ENCODE measurements around the gene ZNF423.
A peak's percentile ranks its signal among the peaks of the same experiment; 100 is the strongest.

Gene ZNF423

DNA sequence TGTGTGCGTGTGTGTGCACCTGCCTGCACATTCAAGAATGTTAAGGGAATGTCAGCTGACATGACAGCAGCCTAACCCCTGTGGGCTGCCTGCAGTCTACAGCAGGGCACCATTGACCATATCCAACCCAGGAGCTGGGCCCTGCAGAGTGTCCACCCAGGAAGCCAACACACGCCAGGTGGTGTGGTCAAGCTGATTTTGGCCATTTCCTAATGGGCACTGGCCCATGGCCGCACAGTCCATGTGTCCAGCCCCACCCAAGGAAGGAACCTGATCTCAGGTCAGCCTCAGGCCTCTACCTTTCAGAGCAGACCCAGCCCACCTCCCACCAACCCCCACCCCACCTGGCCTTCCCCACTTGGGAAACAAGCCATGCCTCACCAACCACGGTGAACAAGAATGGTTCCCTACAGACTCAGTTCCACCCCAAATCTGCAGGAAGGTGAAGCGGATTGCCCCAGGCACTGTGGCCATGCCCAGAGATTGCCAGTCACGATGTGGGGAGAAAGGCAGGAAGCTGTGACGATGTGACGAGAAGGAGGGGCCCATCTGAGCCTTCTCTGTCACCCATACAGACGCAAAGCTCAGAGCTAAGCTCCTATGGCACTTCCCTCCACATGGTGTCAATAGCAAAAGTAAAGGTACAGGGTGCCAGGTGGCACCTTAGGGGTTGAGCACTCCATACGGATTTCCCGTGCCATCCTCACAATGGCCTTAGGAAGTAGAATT lies 77.5 kb downstream of the ZNF423 start:
- DNase-seq = no peak

- no peak for DNase-seq
Measured at GRCh38 chr16:49776734-49777133, 79.2 kb downstream of the ZNF423 start.

GRCh38 chr16:49776085-49776595 lies 79.8 kb downstream of the ZNF423 start:
- DNase-seq = no peak

DNA sequence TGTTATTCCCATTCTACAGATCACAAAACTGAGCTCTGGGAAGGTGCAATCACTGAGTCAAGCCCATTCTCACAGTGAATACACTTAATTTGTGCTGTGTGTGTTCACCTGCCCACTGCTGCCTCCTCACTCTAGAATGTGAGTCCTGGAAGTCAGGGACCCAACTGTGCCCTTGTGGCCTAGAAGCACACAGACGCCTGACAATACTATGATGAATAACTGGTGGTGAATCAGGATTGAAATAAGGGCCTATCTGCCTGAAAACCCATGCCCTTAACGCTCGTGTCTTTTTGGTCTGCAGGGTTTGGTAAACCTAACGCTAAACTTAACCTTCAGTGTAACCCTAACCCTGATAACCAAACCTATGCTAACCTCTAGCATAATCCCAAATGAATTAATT lies 80.3 kb downstream of the ZNF423 start:
- DNase-seq = no peak

DNA sequence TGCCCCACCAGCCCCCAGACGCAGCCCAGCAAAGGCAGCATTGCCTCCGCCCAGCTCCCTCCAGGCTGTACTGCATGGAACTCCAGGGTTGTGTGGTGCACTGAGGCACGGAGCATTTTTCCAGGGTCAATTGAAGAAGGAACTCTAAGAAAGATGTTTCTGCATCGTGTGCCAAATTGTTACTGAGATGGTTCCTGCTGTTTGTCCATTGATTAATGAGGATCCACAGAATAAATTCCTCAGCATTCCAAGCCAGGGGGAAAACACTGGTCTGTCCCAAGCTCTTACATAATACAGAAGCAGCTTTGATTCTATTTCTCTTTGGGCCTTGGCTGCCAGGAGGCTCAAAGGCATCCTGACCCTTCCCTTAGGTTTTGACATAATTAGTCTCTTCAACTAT lies 80.9 kb downstream of the ZNF423 start:
- no peak for DNase-seq

DNA sequence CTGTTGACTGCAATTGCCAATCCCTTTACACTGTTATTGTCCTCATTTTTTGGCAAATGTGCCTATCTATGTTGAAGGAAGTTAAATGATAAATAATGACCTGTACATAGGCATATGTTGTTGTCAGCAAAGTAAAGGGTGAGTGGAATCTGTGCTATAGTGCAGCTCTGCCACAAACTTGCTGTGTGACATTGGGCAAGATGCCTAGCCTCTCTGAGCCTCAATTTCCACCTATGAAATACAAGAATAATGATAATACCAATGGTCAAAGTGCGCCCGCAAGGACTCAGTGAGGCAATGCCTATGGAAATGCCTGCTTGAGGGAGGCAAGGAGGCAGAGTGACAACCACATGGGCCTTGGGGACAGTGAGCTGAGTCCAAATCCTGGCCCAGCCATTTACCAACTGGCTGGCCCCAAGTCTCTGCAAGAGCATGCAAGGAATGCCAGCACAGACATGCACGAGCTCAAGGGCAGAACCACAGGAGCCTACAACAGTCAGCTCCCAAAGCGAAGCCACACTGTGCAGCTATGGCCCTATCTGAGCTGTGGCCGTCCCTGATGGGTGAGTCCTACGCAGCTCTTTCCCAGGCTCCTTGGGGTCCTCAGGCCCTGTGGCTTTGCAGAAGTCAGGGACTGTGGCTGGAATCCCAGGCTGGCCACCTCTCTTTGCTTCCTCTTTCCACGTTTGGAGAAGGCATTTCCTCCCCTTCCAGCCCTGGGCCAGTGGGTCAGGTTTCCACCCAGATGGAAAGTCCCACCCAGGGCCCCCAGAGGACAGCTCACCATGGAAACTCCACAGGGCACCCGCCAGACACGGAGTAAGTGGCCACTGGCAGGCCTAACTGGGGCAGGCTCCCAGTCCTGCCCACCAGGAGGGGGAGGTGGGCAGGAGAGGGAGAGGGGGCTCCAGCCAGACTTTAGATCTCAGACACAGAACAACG lies 82.1 kb downstream of the ZNF423 start:
- DNase-seq = no peak

GRCh38 chr16:49767998-49768397 lies 87.9 kb downstream of the ZNF423 start:
- no peak for DNase-seq

DNA sequence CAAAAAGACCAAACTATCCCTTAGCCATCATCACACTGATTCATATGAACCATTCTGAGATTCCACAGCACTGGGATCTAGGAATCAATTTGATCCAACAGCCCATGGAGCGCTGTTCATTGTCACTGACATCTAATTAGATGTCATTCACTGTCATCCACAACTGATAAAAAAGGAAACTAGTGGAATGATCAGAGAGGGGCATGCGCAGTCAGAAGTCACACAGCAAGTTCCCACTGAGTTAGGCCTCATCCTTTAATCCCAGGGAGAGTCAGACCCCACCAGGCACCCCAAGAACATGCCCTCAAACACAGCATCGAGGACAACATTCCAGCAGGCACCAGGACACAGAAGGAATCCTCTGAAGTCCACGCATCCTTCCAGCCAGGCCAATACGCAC lies 88.5 kb downstream of the ZNF423 start:
- no peak for DNase-seq

DNA sequence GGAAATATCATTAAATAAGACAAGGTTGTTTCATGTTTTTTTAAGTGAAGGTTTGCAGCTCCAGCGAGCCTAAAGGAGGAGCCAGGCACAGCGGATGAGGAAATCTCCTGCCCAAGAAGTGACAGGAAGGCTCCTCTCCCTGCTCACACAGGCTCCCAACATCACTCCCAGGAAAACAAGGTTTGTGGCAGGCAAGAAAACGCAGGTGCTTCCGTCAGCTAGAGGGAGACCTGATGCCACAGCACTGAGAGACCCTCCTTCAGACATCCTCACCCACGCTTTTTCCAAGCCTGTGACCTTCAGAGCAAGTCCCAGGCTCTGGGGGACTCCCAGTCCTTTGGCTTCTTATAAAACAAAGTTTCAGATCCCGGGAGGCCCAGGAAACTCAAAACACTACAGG lies 89.7 kb downstream of the ZNF423 start:
- DNase-seq = no peak

DNA sequence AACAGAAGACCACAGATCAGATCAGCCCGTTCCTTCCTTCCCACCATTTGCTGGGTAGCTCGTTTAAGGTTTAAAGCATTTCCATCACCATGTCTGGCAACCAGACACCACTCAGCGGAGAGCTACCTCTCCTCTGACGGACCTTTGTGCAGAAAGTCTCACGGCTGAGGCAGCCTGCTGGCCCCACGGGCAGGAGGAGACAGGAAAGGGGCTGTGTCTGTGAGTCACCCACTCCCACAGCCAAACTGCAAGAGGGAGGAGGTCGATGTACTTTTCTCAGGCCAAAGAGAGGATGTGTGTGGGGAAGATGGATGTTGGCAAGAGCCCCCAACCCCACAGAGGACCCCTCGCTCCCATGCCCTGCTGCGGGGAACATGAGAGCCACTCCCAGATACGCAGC lies 92.1 kb downstream of the ZNF423 start:
- DNase-seq = no peak

- DNase-seq = no peak
Measured at GRCh38 chr16:49760815-49761214, 95.1 kb downstream of the ZNF423 start.

- no peak for DNase-seq
Measured at GRCh38 chr16:49757559-49758069, 98.3 kb downstream of the ZNF423 start.

DNA sequence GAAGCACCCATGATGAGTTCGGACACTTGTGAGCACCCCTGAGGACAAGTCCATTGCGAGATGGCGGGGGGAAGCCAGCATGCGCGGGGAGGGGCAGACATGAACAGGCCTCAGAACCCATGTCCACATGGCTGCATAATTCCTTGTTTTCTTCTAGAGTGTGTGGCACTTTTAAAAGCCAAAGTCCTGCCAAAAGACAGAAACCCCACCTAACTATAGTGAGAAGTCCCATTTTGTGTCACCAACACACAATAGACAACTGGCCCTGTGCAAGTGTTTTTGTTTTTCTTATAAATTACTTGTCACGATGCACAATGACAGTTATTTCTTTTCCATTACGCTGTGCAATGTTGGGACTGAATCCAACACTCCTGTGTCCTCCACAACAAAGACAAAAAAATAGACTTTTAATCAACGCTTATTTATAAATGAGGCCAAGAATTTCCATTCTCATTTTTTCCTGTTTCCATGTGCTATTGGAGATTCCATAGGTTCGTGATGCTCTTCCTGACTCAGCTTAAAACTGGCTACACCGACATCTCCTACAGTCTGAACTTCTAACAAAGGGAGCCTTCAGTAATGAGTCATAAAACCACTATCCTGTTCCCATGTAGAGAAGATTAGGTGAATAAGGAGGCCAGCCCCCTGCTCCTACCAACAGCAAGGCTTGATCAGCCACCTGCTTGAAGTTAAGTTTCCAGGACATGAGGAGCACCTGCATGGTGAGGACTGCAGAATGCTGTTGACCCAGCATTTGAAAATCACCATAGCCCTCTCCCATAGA lies 98.9 kb downstream of the ZNF423 start:
- DNase-seq = peak; percentile 47

DNA sequence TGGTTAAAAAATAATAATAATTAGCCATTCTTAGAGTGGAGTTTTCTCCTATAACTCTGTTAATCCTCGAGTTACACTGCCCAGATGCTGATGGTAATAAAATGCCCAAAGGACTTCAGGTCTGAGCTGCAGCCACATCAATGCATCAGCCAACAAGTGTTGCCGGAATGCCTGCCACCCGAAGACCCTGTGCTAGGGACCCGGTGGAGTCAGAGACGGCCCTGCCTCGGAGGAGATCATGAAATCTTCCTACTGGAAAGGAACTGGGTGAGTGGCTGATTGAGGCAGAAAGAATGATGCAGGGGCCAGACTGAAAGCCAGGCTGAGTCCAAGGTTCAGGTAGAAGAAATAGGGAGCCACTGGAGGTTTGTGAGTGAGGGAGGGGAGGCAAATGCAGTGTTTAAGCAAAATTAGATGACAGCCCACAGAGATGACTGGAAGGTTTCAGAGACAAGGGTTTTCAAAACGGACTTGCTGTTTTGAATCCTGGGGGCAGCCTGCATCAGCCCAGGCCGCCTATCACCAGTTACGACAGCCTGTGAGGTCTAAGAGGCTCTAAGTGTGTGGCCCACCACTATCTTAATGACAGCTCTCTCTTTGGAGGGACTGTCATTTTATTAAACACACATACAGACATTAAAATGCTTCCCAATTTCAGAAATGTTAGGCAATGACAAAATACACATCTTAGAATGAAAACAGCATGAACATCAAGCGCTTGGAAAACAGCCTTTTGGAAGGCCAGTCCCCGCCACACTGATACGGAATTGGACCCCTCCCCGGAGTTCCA lies 100.0 kb downstream of the ZNF423 start:
- DNase-seq = no peak

DNA sequence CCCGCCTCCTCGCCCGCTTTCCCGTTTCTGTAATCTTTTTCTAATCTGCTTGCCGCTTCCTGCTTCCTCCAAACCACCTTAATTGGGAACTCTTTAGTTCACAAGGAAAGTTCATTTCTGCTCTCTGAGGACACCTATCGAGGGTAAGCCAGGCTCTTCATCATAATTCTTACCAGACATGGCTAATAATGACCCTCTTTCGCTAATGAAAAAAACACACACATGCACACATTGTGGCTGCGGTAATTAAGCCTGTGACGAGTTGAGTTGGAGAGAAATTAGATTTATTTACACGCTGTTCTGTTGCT lies 100.6 kb downstream of the ZNF423 start:
- DNase-seq = no peak

DNA sequence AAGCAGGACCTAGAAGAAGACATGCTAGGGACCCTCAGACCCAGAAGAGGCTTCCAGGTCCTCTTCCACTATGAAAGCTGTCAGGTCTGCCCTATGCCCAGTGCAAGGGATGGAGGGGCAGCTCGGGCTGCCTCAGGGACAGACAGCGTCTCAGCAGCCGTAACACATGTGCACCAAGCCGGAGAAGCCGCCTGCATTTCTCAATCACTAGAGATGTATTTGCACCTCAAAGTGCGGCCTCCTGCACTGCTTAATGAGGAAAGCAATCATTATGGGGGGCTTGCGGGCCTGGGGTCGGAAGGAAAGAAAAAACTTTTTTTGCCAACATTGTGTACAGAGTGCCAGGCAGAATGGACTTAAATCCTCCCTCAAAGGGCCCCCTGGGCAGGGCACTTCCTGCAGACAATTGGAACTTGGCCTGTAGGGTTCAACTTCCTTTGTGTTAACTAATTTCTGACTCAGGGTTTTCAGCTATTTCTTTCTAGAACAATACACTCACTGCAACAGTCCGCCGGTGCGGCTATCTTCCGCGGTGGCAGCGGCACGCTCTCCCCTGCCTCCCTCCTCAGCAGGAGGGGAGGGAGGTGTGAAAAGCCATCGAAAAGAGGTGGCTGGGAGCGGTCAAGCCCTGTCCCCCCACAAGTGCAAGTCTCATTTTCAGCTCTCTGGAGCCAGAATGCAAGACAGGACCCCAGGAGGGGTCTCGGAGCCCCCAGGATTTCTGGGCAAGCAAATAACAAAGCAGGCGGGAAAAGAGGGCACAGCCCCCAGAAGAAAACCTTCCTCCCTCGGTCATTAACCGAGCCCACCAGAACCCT lies 101.2 kb downstream of the ZNF423 start:
- DNase-seq = no peak

DNA sequence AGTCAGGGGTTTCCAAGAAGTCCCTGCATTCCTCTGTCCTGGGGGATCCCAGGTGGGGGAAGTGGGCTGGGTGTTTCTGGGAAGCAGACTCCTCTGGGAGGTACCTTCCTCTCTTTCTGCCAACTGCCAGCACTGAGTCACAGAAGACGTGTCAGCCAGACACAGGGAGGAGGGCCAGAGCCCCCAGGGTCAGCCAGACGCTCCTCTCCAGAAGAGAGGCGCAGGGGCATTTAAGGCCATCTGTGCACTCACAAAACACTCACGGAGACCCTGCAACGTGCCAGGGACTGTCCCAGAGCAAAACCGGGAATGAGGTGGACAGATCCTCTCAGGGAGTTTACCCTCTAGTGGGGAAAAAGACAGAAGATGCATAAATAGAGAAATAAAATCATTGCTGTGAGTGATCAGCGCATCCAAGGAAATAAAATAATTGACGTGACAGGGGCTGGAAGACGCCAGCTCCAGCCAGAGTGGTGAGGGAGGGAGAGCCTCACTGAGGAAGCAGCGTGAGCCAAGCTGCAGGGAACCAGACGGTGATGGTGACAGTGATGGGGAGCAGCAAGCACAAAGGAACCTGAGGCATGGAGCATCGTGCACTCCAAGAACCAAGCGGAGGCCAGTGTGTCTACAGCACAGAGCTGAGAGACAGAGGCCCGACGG lies 105.4 kb downstream of the ZNF423 start:
- no peak for DNase-seq

- DNase-seq = no peak
Measured at GRCh38 chr16:49749816-49750215, 106.1 kb downstream of the ZNF423 start.

DNA sequence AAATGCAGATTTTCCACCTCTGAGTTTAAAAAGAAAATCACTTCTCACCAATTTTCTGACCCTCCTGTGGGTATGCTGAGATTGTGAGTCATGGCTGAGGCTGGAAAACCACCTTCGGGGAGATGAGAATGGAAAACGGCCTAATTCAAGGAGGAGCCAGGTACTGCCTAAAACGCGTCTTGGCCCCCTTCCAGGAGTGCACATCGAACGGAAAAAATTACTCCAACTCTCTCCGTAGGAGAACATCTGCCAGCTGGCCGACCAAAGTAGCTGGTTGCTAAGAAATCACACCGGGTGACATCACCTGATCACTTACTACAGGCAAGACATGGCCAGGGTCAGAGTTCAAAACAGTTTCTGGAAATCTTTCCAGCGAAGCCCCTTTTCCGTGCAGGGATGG lies 107.6 kb downstream of the ZNF423 start:
- DNase-seq = peak; percentile 40

- no peak for DNase-seq
Measured at GRCh38 chr16:49747654-49748053, 108.3 kb downstream of the ZNF423 start.

GRCh38 chr16:49746545-49746944 lies 109.4 kb downstream of the ZNF423 start:
- DNase-seq = no peak

All from NCI-H226 (cell line).